HG02642 (cell line): ENCODE data around the gene STARD3.
"Not testable (repeated sequence)": the region's sequence is repeated elsewhere in the genome, so short reads cannot be mapped to it uniquely, and the experiment has no call there.

Experiments used
- ATAC-seq: cut with Tn5 transposase; IDR thresholded peaks from one replicate; pipeline ENCODE4 v1.9.1; 2021; ENCODE audit warnings: mild to moderate bottlenecking; ENCODE audit not compliant: unreplicated experiment, poor library complexity

The STARD3 gene

DNA sequence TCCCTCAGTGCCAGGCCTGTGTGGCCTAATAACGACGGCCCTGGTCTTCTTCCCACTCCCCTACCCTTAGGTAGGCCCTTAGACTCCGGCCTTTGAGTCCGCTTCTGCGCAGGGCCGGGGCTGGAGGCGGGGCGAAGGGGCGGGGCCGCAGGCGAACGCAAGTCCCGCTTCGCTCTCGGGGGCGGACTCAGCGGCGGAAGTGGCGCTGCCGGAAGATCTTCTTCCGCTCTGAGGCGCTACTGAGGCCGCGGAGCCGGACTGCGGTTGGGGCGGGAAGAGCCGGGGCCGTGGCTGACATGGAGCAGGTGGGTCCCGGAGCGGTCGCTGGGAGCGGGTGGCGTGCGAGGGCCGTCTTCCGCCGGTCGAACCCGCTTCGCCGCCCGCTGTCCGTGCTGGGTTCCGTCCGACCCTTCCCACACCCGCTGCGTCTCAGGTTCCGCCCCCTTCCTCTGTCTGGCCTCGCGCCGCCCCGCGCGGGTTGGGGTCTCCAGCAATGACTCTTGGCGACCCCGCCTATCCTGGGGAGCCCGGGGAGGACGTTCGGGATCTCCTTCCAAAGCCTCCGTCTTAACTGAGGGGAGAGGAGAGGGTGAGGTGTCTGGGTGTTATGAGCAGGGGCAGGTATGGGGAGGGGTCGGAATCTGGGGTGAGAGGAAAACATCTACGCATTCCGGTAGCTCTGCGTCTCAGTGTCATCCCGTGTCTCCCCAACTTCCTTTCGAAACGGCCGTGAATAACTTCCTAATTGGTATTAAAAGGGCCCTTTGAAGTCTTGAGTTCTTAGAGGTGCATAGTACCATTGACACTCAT is at the start of gene STARD3:
Gene STARD3, plus strand, starts transcription at position 218 of the 810 bp plus-strand sequence. CDS start 16,388 bp downstream, outside the sequence.
- ATAC-seq = peak; percentile 82

DNA sequence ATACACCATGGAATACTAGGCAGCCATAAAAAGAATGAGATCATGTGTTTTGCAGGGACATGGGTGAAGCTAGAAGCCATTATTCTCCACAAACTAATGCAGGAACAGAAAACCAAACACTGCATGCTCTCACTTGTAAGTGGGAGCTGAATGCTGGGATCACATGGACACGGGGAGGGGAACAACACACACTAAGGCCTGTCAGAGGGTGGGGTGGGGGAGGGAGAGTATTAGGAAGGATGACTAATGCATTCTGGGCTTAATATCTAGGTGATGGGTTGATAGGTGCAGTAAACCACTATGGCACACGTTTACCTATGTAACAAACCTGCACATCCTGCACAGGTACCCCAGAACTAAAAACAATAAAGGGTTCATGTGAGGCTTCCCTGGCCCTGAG is 46.8 kb upstream of the STARD3 start:
- not testable (repeated sequence) for ATAC-seq

DNA sequence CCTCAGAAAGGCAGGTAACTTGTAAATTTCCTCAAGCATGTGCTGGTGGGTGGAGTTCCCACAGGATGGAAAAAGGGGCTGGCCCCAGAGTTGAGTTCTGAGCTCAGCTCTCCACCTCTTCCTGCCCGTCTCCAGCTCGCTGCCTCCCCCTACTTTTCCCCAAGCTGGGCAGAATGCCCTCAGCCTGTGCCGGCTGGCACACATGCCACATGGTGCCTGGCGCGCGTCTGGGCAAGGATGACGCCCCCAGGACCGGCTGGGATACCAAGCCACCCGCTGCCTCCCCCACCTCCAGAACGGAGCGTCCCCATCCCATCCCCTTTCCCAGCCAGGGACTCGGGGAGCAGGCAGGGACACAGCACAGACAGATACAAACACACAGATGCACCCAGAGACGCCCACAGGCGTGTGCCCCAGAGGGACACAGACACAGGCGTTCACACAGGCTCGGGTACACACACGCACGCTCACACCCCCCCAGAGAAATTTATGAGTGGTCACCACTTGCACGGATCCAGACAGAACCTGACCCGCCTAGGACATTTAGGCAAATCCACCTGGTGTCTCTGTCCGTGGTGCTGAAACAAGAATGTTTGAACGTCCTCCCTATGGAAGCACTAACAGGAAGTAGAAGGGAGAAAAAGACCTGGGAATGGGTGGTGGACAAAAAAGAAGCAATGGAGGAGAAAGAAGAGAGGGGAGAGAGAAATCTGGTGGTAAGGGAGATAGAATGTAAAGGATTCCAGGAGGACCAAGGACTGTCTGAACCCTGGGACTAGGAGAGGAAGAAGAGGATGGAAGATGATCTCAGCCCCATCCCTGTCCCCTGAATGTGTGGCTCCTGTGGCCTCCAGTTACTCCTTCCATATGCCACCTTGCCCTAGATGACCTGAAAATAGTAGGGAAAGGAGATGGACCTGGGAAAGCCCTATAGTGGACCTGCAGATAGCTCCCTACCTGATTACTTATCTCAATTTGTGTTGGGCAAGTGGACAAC is 44.7 kb upstream of the STARD3 start:
- ATAC-seq = no peak

DNA sequence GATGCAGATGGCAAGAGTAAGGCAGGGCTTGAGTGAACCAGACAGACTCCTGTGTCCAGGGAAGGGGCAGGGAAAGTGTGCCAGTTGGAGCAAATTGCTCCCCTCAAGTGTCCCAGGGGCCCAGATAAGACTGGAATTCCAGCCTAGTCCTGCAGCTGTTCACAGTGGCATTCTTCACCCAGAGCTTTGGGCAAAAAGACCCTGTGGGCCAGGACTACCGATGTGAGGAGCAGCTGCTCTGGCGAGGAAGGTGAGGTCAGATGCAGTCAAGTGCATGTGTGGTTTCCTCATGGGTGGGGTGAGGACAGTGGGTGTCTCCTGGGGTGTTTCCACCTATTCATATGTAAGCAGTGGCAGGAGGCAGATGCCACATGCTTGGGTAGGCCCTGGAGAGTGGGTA is 43.6 kb upstream of the STARD3 start:
- ATAC-seq = no peak

DNA sequence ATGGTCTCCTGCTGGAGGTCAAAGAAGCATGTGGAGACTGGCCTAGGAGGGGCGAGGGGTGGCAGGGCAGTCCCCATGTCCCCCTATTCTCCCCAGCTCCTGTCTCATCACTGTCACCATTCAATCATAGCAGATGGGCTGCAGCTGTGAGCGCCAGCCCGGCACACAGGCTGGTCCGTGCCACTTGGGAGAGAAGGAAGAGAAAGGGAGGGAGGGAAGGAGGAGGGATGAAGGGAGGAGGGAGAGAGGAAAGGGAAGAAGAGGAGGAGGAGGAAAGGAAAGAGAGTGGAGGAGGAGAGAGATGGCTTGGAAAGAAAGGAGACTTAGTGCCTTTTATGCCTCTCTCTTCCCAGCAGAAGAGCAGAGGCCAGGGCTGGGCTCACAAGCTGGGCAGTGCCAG is 41.6 kb upstream of the STARD3 start:
- no peak for ATAC-seq

DNA sequence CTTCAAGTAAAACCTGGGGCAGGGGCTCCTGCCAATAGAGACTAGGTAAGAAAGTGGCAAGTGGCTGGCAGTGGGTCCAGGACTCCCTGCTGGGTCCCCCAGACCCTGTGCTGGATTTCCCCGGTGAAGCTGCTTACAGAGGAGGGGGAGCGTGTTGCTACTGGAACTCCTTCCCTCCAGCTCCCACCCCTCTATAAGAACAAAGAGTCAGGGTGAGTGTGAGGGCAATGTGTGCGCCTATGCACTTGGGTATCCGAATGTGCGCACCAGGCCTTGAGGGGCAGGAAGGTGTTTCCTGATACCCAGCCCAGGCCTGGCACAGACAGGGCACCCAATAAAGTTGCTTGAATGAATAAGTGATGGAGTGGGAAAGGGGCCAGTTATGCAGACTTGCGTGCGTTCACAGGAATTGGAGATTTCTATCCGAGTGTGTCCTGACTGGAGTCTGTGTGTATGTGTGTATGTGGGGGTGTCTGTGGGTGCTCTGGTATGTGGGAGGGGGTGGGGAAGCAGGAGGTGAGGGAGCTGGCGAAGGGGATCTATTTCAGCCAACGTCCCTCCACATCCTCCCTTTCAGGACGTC is 40.9 kb upstream of the STARD3 start:
- no peak for ATAC-seq

DNA sequence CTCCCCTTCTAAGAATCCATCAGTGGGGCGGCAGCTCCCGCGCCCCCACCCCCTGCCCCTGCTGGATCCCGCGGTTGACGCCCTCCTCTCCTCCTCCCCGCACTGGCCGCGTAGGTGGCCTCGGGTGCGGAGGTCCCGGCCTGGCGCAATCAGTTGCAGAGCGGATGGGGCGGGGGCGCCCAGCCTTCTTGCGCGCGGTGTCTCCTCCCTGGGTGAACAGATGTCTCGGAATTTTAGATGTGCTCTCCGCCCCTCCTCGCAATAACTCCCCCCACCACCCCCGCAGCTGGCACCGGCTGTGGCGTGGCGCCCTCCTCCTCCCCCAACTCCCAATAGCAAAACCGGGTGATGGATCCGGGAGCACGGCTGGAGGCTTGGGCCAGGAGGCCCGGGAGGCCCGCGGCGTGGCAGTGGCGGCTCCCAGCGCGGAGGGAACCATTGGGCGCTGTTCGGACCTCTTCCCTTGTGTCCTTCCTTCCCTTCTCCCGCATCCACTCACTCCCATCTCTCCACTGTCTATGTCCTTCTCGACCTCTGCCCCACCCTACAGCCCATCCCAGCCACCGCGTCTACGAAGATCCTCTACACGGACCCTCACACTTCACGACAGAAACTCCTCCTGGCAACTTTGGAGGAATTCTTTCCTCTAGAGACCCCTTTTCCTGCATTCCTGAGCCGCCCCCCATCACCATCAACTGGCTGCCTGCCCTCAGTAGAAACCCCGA is 40.2 kb upstream of the STARD3 start:
- no peak for ATAC-seq

DNA sequence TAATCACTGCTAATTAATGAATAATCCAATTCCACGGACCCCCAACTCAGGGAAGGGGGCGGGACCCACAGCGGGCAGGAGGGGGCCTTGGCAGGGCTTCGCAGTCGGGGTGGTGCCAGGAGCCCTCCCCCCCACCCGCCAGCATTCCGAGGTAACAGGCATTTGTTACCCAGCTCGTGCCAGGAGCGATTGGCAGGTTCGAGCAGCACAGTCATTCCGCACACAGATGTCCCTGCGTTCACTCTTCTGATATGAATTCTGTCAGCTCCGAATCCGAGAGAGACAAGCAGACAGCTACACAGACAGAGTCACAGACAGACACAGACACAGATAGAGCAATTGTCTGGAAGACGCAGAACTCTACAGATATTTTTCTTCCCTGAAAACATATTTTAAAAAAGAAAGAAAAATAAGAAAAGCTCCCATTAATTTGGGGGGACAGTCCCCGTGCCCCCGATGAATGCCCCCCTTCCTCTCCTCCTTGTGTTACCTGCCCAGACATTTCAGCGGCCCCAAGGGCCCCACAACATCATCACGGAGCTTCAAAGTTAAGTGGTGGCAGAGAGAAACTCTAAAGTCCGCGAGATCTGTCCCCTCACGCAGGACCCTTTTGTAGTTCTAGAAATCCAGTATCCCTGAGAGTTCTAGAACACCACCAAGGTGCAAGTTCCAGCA is 39.4 kb upstream of the STARD3 start:
- ATAC-seq = no peak

DNA sequence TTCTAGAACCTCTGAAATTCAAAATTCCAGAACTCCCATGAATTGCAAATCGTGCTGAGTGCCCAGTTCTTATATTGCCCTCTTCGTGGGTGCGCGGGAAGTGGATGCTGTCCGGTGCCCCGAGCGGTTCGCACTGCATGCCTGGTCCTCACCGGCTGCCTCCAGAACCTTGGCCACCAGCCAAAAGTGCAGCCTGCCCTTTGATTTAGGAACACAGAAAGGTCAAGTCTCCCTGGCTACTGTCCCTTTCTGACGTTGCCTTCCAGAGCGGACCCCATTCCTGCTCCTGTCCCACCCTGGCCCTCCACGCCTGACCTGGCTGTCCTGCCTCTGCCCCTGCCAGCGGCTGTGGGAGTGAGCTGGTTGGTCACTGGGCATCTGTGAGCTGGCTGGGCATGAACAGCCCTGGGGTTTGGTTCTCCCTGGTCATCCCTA is 38.9 kb upstream of the STARD3 start:
- ATAC-seq = no peak

DNA sequence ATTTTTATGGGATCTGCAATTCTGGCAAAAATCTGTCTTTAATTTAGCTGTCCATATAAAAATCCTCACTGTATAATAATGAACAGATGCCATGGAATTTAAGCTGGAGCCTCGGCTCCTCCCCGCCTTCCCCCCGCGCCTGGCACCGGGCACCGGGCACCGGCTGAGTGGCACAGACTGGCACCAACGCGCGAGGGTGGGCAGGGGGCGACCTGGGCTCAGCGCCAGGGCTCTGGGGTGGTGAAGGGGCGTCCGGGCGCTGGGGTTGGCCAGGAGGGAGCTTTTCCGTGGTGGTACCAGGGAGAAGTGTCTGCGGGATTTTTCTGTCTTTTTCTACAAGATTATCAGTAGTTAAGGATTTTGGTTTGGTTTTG is 38.3 kb upstream of the STARD3 start:
- ATAC-seq = no peak

DNA sequence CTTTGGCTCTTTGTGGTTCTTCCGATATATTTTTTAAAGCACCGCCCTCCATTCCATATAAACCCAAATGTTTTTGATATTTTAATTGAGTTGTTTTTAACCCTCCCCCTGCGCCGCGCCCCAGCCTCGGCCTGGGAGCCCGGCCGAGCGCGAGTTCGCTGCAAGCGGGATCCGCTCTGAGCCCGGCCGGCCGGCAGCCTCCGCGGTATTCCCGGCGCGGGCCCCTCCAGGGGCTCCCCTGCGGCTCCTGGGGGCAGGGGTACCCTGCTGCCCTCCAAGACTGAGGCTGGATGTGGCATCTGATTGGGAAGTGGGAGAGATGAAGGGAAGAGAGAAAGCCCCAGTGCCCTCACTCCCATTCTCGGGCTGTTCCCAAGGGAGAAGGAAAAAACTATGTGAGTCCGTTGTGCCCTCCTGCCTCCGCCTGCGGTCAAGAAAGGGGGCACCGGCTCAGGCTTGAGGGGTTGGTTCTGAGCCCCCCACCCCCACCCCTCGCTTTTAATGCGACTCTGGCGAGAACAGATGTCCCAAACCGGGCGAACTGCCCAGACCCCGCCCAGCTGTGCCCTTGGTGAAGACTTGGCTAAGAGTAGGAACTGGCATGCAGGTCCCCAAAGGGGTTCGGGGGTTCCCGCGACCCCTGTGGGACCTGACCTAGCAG is 37.8 kb upstream of the STARD3 start:
- ATAC-seq = no peak

DNA sequence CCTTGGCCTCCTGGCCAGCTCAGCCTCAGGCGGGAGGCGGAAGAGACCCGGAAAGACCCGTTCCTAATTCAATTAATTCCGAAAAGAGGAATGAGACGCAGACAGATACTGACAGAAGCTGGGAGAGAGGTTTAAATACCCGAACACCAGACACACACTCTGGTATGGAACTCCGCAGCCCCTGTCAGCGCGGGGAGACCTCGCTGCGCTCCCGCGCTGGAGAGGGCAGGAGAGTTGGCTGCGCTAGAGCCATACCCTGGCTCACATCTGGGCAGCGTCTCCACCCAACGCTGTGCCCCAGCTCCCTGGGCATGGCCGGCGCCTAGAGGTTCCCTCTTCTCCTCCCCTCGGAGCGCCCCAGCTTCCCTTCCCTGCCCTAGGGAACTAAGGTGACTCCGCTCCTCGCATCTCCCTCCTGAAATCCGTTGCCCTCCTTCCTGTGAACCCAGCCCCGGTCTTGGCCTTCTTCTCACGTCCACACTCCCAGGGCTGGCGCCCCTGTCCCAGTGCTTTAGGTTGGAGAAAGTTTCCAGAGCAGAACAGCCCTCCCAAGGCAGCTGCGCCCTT is 37.2 kb upstream of the STARD3 start:
- ATAC-seq = no peak

DNA sequence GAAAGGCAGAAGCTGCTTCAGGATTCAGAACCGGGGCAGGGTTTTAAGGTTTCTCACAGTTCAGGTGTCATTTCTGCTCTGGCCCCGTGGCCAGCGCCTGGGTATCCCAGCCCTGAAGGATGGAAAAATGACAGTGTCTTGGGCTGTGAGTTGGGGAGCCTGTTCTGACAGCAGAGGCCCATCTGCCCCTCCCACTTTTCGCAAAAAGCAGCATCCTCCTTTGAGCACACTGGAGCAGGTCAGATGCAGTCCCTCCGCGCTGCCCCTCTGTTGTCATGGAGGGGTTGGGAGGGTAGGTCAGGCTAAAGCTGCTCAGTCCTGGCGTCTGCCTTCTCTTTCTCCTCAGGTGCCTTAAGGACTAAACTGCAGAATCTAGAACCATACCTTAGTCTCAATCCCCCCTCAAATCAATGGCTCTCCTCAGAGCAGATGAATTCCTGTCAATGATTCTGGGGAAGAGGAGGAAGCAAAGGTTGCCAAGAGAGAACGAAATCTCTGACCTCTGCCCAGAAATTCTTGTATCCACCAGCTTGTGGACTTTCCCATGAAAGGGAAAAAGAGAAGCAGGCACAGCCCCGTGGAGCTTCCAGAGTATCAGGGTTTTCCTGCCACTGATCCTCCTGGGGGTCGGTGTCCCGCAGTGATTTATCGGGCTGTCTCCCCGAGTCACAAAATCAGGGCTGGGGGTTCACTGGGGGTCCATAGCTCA is 36.5 kb upstream of the STARD3 start:
- ATAC-seq = no peak

DNA sequence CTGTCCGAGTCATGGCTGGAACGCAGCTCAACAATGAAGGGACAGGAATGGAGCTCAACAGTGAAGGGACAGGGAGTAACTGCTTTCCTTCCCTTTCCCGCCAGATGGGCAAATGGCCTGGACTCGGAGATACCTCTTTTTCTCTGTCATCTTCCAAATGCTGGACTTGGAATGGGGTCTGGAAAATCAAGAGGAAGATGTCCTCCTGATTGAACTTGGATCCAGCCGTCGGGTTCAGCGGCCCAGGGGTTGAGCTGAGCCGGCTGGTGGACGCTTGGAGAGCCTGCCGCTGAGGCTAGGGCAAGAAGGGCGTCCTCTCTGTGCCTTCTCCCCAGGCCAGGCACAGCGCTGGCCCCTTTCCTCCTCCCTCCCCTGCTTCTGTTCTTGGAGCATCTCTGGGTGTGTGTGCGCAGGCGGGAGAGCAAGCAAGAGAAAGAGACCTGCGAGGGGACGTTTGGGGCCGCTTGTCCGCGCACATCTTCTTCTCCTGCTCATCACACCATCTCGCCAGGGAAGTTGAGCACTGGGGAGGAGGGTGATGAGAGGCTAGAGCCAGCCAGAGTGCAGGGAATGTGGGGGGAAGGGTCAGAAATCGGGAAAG is 35.8 kb upstream of the STARD3 start:
- no peak for ATAC-seq

DNA sequence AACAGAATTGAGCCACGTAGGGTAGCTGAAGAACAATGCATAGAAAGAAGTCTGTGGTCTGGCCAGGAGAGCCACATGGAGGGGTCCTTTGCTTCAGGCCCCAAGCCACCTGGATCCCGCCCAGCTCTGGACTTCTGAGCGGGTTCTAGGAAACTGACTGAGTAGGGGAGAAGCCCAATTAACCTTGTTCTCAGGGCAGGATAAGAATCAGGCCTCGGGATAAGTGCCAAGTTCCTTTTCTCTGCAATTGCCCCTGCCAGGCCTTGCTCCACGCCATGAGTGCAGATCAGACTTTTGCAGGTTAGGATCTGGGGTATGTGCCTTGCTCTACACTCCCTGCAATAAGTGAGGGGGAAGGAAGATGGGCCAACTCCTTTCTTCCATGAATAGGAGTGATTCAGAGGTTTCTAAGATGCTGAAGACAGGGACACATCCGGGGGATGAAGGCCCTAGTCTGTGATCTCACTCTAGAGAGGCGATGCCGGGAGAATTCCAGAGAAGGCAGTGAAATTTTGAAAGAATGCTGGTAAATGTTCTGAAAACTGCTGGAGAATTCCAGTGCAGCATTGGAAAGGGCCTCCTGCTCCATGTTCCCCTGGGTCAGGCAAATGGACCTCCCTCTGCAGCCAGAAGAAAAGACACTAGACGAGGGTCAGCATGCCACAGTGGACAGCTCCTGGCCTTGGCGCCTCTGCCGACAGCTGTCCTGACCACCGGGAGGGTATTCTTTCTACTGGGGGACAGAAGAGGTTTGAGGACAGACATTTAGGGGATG is 35.0 kb upstream of the STARD3 start:
- ATAC-seq = no peak

DNA sequence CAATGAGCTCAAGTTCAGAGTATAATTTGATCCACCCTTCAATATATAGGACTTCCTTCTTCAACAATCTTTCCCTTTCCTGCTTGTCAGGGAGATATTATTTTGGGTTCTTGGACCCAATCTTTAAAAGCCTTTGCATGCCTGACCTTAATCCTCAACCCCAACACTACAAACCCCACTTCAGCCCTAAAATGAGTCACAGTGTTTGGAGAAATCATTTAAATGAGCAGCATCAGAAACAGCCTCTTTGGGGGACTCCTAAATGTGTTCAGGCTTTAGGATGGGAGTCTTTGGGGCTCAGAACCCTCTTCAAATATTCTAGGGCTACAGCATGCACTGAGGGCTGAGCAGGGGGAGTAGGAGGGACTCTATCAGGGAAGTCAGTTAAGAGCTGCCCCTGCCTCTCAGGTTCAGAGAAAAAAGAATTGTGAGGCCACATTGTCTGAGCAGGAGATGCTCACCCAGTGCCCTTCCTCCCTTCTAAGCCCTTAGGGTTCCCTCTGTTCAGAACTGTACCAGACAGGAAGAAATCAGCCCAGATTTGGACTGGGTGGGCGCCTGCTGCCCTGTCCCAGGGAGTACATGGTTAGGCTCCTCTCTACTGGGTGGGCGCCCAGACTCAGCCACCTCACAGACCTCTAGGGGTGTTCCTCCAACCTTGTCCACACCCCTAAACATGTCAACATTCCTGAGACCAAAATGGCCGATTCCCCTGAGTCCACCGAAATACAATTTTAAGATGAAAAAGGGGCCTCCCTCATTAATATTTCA is 34.2 kb upstream of the STARD3 start:
- ATAC-seq = no peak
